NCI-H1105 (cell line): Measurements from ENCODE around the gene DGAT2L6.
A peak's percentile ranks its signal among the peaks of the same experiment; 100 is the strongest.

Experiments
- DNase-seq: peaks from one replicate; lab custom pipeline; 2025; lab: John Stamatoyannopoulos, UW

The DGAT2L6 gene

GRCh38 chrX:70176938-70177533 is at the start of gene DGAT2L6:
TSS of gene DGAT2L6 (plus strand) at chrX:70177483. CDS start at chrX:70177583, 100 bp downstream.
- DNase-seq, result no peak

DNA sequence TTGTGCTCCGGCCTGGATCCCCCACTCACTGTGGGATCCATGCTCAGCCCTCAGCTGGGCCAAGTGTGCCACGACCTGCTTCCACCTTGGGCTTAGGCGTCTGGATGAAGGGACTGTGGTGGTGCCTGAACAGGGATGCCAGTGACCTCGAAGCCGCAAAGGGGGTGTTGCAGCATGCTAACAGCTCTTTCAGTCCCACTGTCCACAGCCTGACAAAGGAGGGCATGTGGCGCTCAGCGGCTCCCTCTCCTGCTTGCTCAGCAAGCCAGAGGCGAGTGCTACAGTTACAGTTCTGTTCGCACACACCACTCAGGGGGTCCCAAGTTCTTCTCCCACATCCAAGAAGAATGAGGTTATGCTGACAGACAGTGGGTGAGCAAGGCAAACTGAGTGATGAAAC is 49.2 kb upstream of the DGAT2L6 start:
- DNase-seq, result no peak

DNA sequence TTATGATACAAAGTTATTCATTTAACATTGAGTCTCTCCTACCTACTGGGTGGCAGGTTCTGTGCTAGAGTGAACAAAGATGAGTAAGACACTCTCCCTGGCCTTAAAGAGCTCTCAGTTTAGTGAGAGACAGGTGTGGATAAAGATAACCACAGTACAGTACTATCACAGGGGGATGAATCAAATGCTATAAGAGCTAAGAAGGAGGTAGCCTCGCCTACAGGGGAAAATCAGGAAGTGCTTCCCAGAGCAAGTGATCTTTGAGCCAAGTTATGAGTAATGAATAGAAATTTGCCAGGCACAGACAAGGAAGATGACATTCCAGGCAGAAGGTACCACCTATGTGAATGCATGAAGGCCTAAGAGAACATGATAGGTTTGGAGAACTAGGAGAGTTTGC is 47.5 kb upstream of the DGAT2L6 start:
- DNase-seq, result no peak

DNA sequence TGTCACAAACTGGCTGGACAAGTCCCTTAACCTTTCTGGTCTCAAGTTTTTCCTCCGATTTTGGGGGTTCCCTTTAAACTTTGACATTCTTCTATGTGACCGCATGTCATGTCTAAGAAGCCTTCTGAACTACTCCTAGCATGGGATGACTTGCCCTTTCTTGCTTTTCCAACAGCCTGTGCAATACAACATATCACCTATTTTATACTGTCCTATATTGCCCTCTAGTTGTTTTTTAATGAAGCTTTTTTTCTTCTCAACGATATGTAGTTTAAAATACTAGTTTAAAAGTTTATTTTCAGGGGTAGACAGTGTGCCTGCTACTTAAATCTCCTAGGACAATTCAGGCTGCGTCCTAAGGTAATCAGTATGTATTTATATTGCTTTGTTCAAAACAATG is 45.1 kb upstream of the DGAT2L6 start:
- DNase-seq, result no peak

DNA sequence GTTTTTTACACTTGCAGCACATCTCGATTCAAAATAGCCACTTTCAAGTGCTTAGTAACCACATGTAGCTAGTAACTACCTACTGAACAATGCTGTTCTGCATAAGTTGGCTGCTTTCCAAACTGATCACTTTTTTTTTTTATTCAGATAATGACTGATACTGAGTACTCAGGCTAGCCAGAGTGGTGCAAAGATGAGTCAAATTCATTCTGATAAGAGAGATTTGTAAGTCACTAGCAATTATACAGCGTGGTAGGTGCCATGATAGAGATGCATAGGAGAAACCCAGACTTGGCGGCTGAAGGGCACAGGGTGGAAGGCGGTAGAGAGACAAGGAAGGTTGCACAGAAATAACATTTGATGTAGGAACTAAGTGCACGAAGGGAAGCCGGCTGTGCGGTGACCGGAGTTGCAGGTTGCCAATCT is 44.4 kb upstream of the DGAT2L6 start:
- DNase-seq, result no peak

- DNase-seq, result peak; percentile 74
Observed at GRCh38 chrX:70133303-70134115, 43.8 kb upstream of the DGAT2L6 start, which contains the start of gene IGBP1. TSS of gene IGBP1 (plus strand) at chrX:70133447. CDS start at chrX:70133948, 501 bp downstream.

DNA sequence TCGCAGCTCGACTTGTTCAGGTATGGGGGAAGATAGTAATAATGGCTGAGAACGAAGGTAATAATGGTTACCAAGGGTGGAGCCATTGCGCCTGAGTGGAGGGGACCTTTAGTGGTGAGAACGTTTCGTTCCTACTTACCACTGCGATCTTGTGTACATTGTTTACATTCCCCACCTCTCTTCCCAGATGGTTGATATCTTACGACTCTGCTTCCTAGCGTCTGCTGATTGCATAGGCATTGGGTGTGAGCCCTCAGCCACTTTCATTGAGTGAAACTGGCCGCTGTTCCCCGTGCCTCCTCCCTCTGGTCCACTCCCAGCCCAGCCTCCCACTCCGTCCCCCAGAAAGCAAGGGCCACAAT is 43.2 kb upstream of the DGAT2L6 start:
- no peak for DNase-seq

DNA sequence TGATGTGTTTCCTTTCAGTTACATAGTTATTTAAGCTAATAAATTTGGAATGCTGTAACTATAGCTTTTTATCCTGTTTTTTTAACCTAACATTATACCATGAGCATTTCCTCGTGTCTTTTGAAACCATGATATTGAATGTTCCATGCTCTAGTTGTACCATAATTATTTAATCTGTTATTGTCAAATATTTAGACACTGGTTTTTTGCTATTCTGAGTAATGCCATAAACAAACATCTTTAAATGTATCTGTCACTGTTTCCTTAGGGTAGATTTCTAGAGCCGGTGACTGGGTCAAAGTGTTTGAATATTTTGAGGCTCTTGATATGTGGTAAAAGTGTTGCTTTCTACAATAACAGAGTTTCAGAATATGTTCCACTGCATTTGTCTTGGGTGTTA is 38.7 kb upstream of the DGAT2L6 start:
- no peak for DNase-seq

GRCh38 chrX:70139736-70140135 is 37.5 kb upstream of the DGAT2L6 start:
- DNase-seq, result no peak

DNA sequence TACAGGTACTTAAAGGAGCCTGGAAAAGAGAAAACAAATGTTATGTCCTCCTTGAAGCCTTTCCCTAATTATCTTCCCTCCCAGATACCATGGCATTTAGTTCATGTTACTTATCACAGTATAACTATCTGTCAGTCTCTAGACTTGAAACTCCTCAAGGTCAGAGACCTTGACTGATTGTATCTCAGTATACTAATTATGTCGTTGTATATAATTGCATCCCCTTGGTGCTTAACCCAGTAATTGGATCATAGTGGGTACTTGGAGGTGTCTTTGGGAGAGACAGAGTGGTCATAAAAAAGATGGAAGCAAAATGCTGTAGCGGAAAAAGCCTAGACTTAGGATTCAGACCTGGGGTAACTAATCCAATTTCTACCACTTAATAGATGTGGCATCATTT is 35.9 kb upstream of the DGAT2L6 start:
- no peak for DNase-seq

DNA sequence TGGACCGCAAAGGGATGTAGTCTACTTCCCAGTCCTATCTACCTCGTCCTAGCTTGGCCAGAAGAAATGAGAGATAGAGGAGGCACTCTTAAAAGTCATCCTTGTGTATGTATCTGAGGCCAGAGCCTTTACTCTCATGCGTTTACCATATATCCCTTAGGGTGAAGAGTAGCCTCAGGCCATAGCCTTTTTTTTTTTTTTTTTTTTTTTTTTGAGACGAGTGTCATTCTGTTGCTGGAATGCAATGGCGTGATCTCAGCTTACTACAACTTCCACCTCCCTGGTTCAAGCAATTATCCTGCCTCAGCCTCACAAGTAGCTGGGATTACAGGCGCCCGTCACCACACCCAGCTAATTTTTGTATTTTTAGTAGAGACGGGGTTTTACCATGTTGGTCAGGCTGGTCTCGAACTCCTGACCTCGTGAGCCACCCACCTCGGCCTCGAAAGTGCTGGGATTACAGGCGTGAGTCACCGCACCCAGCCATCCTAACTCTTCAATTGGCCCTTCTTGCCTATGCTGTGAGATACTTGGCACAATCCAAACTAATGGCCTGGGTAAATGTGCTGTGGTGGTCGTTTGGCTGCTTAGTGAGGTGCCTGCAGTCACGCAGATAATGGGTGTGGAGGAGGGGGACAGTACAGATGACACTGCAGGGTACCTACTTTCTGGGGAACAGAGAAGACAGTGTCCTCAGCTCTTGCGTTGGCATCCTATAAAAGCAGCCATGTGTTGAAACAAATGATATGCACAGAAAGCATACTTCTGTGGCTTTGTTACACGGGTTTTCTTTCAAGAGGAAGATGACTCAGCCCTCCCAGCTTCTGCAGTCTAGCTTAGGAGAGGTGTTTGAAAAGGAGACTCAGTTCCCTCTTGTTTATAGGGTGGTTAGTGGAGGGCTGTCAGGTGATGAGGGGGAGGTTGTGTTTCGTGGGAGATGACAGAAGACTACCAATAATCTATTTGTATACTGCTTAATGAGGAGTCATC is 10.4 kb upstream of the DGAT2L6 start:
- no peak for DNase-seq

DNA sequence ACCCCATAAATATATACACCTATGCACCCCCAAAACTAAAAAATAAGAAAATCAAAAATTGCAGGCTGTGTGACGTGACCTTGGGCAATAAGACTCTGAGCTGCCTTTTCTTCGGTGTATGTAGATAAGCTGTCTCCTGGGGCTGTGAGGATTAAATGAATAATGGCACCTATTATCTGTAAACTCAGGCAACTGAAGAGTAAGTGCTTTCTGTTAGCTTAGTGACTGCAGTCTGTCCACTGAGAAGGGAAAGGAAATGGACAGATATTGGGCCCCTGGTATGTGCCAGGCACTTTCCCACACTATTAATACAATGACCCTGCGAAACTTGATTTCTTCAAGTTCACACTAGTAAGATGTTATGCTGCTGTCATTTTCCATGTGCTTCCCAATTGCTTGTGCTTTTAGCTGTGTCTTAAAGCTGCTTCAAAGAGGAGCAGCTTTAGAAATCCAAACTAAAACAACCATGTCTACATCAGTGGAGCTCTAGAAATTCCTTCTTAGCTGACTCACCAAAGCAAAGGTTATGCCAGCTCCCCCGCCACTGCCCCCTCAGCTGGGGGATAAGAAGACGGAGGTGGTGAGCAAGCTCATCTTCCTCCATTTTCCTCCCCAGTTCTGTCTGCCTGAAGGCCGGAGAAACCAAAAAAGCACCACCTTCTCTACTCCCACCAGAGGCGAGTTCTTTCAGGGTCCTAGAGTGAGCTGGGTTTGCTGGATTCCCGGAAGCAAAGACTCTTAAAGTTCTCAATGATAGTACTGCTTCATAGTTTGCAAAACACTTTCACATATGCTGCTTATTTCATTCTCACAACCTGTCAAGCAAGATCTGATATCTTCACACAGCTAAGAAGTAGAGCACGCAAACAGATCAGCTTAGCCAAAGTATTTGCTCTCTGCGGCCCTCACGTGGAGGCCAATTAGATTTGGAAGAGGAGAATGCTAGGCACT is 8.8 kb upstream of the DGAT2L6 start:
- DNase-seq, result no peak

DNA sequence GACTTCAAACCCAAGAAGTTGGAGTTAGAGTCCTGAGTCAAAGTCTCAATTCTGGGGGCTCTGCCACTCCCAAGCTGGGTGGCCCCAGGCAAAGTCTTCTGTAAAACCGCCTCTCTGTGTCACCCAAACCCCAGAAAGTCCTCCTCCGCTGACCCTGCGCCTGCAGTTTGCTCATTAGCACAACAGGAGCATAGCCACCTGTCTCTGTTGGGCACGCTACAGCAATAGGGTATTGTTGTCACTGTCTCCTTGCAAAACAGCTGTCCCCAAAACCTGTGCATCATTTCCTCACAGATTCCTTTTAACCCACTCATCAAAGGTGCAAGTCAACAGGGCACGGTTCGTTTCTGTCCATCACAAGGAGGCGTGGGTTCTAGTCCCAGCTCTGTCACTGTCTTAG is 8.0 kb upstream of the DGAT2L6 start:
- DNase-seq, result no peak

- DNase-seq, result no peak
Observed at GRCh38 chrX:70171624-70172023, 5.7 kb upstream of the DGAT2L6 start.

GRCh38 chrX:70172221-70172620 is 5.1 kb upstream of the DGAT2L6 start:
- no peak for DNase-seq

DNA sequence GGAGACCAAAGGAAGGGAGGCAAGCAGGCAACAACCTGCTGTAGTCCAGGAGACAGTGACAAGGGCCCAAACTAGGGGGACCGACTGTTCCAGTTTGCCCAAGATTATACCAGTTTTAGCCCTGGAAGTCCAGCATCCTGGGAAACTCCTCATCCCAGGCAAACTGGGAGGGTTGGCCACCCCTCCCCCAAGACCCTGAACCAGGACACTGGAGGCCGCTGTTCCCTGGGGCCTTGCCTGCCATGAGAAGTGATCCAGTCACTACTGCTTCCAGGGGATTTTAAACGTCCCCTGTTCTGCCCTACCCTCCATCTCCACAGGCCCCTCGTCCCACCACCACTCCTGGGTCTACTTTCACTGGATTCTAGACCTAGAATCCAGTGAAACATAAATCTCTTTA is 4.3 kb upstream of the DGAT2L6 start:
- DNase-seq, result no peak

GRCh38 chrX:70174754-70175153 is 2.5 kb upstream of the DGAT2L6 start:
- DNase-seq, result no peak

- DNase-seq, result no peak
Observed at GRCh38 chrX:70175338-70175737, 1.9 kb upstream of the DGAT2L6 start.

DNA sequence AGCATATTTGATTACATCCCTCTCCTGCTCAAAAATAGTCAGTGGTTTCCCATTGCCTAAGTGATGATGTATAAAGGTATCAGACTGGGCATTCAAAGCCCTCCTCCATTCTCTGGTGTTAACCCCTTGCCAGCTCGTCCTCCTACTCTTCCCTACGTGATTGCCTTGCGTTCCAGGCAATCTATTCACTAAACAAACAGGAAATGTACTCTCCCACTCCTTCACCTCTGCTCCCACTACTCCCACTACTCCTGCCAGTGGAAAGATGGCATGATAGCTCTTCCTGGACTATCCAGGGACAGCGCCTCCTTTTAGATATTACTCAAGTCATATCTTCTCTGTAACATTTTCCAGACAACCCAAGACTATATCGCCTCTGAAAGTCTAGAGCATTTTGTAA is 5.8 kb downstream of the DGAT2L6 start:
- DNase-seq, result no peak

DNA sequence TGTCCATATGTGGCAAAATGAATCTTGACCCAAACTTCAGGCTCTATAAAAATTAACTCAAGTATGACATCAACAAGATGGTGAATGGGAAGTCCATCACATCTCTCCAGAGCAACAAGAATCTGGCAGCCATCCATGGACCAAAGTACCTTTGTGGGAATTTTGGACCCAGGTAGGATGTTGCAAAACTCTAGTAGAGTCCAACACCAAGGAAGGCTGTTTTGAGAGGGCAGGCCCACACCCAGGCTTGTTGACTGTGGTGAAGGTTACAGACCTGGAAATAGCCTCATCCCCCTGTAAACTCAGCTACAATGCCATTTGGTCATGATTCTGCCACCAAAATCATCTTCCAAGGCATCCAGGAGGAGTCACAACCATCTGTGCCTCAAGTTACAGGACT is 12.9 kb downstream of the DGAT2L6 start:
- DNase-seq, result no peak

- DNase-seq, result peak; percentile 14
Observed at GRCh38 chrX:70196961-70197720, 19.9 kb downstream of the DGAT2L6 start.
